Suprapubic skin (tissue), 4 donors: ENCODE measurements around the gene CHEK2. TPM values are rescaled to one million over a fixed set of nuclear protein-coding genes. Genes with fewer than 3 reads are reported as not detected.
"Not testable (repeated sequence)": the region's sequence is repeated elsewhere in the genome, so short reads cannot be mapped to it uniquely, and the experiment has no call there.

Experiments used
- DNase-seq, 2 donors: peaks; one replicate each; pipeline ENCODE4 v3.0.0-alpha.2; 2019; ENCODE audit warnings: low spot score in 2 of 2
- H3K27ac ChIP-seq: fragments of 200-600 bp; sonication (generic); one replicate; pipeline ENCODE4 v1.5.1; 2019
- H3K27me3 ChIP-seq: fragments of 200-600 bp; sonication (generic); one replicate; pipeline ENCODE4 v1.5.1; 2019
- H3K36me3 ChIP-seq: fragments of 200-600 bp; sonication (generic); one replicate; pipeline ENCODE4 v1.5.1; 2019
- H3K4me1 ChIP-seq: fragments of 200-600 bp; sonication (generic); one replicate; pipeline ENCODE4 v1.5.1; 2019
- H3K4me3 ChIP-seq: fragments of 200-600 bp; sonication (generic); one replicate; pipeline ENCODE4 v1.5.1; 2019; ENCODE audit warnings: mild to moderate bottlenecking
- H3K9me3 ChIP-seq: fragments of 200-600 bp; sonication (generic); one replicate; pipeline ENCODE4 v1.5.1; 2019
- EP300 ChIP-seq: sonication (generic); formaldehyde crosslinking; IDR thresholded peaks from one replicate; pipeline ENCODE4 v1.6.1; 2017; ENCODE audit warnings: antibody characterized with exemption
- POLR2A ChIP-seq, 2 donors: fragments of 450-650 bp; IDR thresholded peaks; one replicate each; pipeline ENCODE4 v1.6.1; 2017; ENCODE audit warnings: antibody characterized with exemption in 2 of 2, mild to moderate bottlenecking in 2 of 2, moderate library complexity in 2 of 2
- POLR2AphosphoS5 ChIP-seq, 3 donors: sonication (generic); formaldehyde crosslinking; IDR thresholded peaks; one replicate each; pipeline ENCODE4 v1.6.1; 2017; ENCODE audit warnings: antibody characterized with exemption in 3 of 3
- WGBS: methylation state at CpG from one replicate; pipeline ENCODE4 v1.1.5; 2018; 5-methylcytosine and 5-hydroxymethylcytosine counted together
- total RNA-seq, 4 donors: library from RNA; depleted of rRNA; stranded (reverse); fragments of >200 nt; gene quantifications; one replicate each; pipeline ENCODE4 v1.1.0, GENCODE V29; 2016
- TF ChIP-seq, protein P1 (sequence below), 2 donors: fragments of 200-600 bp in 1 of 2; fragments of 450-650 bp in 1 of 2; sonication (generic) in 1 of 2; IDR thresholded peaks; one replicate each; pipeline ENCODE4 v1.5.1; 2016 to 2019; ENCODE audit warnings: antibody characterized with exemption in 2 of 2, mild to moderate bottlenecking in 1 of 2, moderate library complexity in 1 of 2

The CHEK2 gene
- total RNA-seq, 4 donors from 2014 or later = 6.1 to 14.8 (median 10.0) TPM

DNA sequence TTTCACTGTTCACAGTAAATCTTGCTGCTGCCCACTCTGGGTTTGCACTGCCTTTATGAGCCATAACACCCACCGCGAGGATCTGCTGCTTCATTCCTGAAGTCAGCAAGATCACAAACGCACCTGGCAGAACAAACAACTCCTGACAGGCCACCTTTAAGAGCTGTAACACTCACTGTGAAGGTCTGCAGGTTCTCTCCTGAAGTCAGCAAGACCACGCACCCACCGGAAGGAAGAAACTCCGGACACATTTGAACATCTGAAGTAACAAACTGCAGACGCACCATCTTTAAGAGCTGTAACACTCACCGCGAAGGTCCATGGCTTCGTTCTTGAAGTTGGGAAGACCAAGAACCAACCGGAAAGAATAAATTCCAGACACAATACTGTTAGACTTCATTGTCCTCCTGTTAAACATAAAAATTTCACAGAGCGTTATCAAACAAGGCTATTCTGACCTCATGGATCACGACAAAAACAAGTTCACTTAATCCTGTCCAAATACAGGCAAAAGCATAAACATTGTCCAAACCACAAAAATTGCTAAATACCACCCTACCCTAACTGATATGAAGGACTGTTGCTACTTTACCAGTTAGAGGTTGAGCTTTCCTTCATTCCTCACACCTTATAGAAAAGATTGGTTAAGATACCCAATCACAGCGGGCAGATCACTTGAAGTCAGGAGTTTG is 27.9 kb upstream of the CHEK2 start:
- no peak for TF ChIP-seq POLR2A (IDR thresholded peaks at IDR 0.05)
- no peak for TF ChIP-seq POLR2AphosphoS5 (IDR thresholded peaks at IDR 0.05)
- TF ChIP-seq, protein P1, sequence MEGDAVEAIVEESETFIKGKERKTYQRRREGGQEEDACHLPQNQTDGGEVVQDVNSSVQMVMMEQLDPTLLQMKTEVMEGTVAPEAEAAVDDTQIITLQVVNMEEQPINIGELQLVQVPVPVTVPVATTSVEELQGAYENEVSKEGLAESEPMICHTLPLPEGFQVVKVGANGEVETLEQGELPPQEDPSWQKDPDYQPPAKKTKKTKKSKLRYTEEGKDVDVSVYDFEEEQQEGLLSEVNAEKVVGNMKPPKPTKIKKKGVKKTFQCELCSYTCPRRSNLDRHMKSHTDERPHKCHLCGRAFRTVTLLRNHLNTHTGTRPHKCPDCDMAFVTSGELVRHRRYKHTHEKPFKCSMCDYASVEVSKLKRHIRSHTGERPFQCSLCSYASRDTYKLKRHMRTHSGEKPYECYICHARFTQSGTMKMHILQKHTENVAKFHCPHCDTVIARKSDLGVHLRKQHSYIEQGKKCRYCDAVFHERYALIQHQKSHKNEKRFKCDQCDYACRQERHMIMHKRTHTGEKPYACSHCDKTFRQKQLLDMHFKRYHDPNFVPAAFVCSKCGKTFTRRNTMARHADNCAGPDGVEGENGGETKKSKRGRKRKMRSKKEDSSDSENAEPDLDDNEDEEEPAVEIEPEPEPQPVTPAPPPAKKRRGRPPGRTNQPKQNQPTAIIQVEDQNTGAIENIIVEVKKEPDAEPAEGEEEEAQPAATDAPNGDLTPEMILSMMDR (IDR thresholded peaks at IDR 0.05) = no peak
- TF ChIP-seq EP300 = no peak
- Histone ChIP-seq H3K9me3 (no peaks in the 10 kb centered on the region), H3K27me3 (no peaks in the 10 kb centered on the region), H3K27ac (no peak overlapping the region), H3K4me1 (peaks cover 10% of the 10 kb centered on the region), H3K4me3 (no peak overlapping the region), H3K36me3 (no peaks in the 10 kb centered on the region)
- WGBS = 88% methylated on average over 14 of the region's 14 CpGs
- DNase-seq = no peak

GRCh38 chr22:28768701-28769393 is 27.2 kb upstream of the CHEK2 start:
- H3K36me3 ChIP-seq = no peaks in the 10 kb centered on the region

DNA sequence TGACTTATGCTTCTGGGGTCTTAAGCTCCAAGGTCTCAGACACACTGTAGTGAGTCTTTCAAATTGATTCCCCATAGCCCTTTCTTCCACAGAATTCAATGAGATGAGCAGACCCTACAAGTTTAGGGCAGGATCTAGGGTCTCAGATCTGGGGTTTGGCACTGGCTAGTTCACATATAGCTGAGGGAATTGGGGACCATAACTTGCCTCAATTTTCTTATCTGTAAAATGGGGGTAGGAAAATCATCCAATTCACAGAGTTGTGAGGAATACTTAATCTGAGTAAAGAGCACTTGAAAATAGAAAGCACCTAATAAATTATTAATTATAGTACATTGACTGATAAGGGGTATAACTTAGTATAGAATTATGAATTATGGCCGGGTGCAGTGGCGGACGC is 25.0 kb upstream of the CHEK2 start:
- Histone ChIP-seq H3K9me3 (no peaks in the 10 kb centered on the region), H3K36me3 (no peaks in the 10 kb centered on the region), H3K4me1 (no peaks in the 10 kb centered on the region), H3K27me3 (no peaks in the 10 kb centered on the region), H3K27ac (no peak overlapping the region), H3K4me3 (no peak overlapping the region)
- DNase-seq = no peak
- no peak for TF ChIP-seq EP300
- no peak for TF ChIP-seq POLR2AphosphoS5 (IDR thresholded peaks at IDR 0.05)
- TF ChIP-seq, protein P1 (IDR thresholded peaks at IDR 0.05) = no peak
- TF ChIP-seq POLR2A (IDR thresholded peaks at IDR 0.05) = no peak
- 76% methylated on average over 3 of the region's 3 CpGs for WGBS

More at GRCh38 chr22:28768701-28769393, 27.2 kb upstream of the CHEK2 start:
- Histone ChIP-seq H3K4me3 (no peak overlapping the region), H3K27me3 (no peaks in the 10 kb centered on the region), H3K27ac (no peak overlapping the region), H3K9me3 (no peaks in the 10 kb centered on the region), H3K4me1 (peaks cover 3% of the 10 kb centered on the region)
- WGBS = 81% methylated on average over 6 of the region's 6 CpGs
- DNase-seq = no peak
- no peak for TF ChIP-seq POLR2AphosphoS5 (IDR thresholded peaks at IDR 0.05)
- TF ChIP-seq, protein P1 (IDR thresholded peaks at IDR 0.05) = no peak
- no peak for TF ChIP-seq POLR2A (IDR thresholded peaks at IDR 0.05)
- TF ChIP-seq EP300 = no peak

DNA sequence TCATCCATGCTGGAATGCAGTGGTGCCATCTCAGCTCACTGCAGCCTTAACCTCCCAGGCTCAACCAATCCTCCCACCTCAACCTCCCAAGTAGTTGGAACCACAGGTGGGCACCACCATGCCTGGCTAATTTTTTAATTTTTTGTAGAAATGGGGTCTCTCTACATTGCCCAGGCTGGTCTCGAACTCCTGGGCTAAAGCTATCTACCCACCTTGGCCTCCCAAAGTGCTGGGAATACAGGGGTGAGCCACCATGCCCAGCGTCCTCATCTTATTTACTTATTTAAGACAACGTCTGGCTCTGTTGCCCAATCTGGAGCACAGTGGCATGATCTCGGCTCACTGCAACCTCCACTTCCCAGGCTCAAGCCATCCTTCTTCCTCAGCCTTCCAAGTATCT is 20.4 kb upstream of the CHEK2 start:
- H3K27me3 ChIP-seq, H3K36me3 ChIP-seq, H3K27ac ChIP-seq, H3K4me3 ChIP-seq, DNase-seq, H3K4me1 ChIP-seq, H3K9me3 ChIP-seq: not testable (repeated sequence)
- 90% methylated on average over 4 of the region's 4 CpGs for WGBS

DNA sequence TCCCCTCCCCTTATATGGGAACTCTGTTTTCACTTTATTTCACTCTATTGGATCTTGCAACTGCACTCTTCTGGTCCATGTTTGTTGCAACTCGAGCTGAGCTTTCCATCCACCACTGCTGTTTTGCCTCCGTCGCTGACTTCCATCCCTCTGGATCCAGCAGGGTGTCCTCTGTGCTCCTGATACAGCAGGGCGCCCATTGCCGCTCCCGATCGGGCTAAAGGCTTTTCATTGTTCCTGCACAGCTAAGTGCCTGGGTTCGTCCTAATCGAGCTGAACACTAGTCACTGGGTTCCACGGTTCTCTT is 19.8 kb upstream of the CHEK2 start:
- H3K4me3 ChIP-seq = no peak overlapping the region
- 96% methylated on average over 10 of the region's 10 CpGs for WGBS
- no peak overlapping the region for H3K27ac ChIP-seq
- no peak for TF ChIP-seq POLR2A (IDR thresholded peaks at IDR 0.05)
- no peak for TF ChIP-seq POLR2AphosphoS5 (IDR thresholded peaks at IDR 0.05)
- TF ChIP-seq EP300 = no peak
- TF ChIP-seq, protein P1 (IDR thresholded peaks at IDR 0.05) = no peak
- no peak for DNase-seq
- H3K4me1 ChIP-seq = peaks cover 7% of the 10 kb centered on the region
- no peaks in the 10 kb centered on the region for H3K27me3 ChIP-seq
- no peaks in the 10 kb centered on the region for H3K9me3 ChIP-seq
- H3K36me3 ChIP-seq = no peaks in the 10 kb centered on the region
